HG02610 (cell line): ENCODE results near the gene SCARB1.

Experiments used
- ATAC-seq: cut with Tn5 transposase; IDR thresholded peaks from one replicate; pipeline ENCODE4 v1.9.1; 2021; ENCODE audit warnings: mild to moderate bottlenecking, moderate library complexity; ENCODE audit not compliant: unreplicated experiment

The SCARB1 gene

GRCh38 chr12:124762791-124763593 lies 100.7 kb downstream of the SCARB1 start:
- ATAC-seq: no peak

DNA sequence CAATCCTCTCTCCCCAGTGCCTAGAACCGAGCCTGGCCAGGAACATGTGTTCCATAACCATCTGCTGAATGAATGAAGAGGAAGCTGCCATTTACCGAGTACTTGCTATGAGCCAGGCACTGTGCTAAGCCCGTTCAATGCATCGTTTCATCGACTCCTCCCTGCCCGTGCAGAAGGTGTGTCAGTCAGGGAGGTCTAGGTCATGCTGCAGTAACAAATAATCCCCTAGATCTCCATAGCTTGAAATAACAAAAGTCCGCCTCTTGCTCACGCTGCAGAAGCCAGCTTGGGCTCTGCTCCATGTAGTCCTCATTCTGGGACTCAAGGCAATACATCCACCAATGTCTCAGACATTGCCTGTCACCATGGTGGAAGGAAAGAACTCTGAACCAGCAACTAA lies 101.3 kb downstream of the SCARB1 start:
- no peak for ATAC-seq

GRCh38 chr12:124761871-124762270 lies 101.8 kb downstream of the SCARB1 start:
- no peak for ATAC-seq

GRCh38 chr12:124761056-124761455 lies 102.6 kb downstream of the SCARB1 start:
- no peak for ATAC-seq

DNA sequence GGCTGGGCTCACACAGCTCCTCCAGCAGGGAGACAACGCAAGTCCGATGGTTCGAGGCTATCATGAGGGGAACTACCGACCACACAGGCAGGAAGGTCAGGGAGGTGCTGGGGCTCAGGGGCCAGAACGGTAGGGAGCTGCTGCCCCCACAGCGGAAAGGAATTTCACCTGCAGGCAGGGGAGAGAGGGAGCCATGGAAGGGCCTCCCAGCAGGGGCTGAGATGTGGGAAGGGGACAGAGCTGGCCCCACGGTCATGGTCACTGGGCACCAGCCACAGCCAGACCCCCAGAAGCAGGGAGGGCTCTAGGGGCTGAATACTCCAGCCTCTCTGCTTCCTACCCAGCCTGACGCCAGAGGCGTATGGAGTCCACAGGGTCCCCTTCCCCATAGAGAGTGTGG lies 103.1 kb downstream of the SCARB1 start:
- no peak for ATAC-seq

DNA sequence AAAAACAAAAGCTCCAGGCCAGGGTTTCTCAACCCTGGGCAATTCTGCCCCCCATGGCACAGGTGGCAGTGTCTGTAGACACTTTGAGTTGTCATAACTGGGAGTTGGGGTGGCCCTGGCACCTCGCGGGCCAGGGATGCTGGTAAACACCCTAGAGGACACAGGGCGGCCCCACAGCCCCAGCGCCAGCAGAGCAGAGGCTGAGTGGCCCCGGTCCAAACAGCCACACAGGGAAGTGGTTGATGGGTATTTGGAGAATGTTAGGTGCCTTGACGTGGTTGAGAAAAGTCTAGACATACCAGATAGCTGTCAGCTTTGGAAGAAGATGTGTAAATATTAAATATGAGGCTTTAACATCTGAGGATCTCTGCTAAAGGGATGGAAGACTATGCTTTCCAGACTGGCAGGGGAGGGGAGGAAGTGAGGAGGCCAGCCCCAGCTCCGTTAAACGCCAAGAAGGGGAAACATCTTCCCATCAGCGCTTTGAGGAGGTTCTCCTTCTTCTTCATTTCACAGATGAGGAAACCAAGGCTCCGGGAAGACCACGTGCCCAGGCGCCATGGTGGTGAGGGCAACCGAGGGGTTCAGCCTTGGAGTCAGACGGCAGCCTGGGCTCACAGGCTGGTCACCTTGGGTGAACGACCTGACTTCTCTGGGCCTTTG lies 103.7 kb downstream of the SCARB1 start:
- no peak for ATAC-seq

GRCh38 chr12:124758266-124759220 lies 105.1 kb downstream of the SCARB1 start:
- ATAC-seq: no peak

DNA sequence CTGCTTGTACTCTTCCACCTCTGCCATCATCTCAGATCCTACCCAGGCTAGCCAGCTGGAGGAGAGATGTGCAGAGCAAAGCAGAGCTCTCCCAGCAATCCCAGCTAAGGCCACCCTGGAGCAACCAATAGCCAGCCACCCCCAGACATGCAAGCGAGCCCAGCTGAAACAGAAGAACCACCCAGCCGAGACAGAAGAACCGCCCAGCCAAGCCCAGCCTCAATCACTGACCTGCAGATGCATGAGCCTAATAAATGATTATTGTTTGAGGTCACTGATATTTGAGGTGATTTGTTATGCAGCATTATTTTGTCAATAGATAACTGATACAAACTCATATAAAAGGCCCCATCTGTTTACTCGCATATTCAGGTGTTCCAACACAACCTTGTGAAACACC lies 106.3 kb downstream of the SCARB1 start:
- ATAC-seq: no peak

DNA sequence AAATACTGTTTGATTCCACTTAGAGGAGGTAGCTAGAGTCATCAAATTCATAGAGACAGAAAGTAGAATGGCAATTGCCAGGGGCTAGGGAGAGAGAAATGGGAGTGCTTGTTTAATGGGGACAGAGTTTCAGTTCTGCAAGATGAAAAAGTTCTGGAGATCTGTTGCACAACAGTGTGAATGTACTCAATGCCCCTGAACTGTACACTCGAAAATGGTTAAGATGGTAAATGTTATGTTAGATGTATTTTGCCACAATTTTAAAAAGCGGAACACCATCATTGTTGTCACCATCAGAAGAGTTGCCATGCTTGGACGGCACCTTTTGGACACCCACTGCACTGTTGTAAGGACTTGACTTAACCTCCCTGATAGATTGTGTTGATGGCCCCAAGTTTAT lies 106.9 kb downstream of the SCARB1 start:
- ATAC-seq: no peak

DNA sequence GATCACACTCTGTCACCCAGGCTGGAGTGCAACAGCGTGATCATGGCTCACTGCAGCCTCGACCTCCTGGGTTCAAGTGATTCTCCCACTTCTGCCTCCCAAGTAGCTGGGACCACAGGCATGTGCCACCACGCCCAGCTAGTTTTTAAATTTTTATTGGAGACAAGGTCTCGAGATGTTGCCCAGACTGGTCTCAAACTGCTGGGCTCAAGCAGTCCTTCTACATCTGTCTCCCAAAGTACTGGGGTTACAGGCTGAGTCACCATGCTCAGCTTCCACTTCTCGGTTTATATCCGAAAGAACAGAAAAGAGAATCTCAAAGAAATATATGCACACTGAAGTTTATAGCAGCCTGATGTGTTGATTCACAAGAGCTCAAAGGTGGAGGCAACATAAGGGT lies 107.5 kb downstream of the SCARB1 start:
- no peak for ATAC-seq

DNA sequence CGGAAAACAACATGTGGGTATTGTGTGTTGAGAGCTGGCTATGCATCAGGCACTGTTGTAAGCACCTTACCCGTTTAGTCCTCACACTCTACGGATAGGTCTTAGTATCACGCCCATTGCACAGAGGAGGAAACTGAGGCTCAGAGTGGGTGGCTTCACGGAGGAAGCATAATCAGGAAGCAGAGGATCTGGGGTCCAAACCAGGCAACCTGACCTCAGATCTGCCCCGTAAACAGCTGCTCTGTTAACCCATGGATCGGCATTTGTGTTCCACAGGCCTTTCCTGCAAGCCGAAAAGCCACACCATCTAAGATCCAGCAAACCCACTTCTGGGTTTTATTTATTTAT lies 107.9 kb downstream of the SCARB1 start:
- no peak for ATAC-seq

DNA sequence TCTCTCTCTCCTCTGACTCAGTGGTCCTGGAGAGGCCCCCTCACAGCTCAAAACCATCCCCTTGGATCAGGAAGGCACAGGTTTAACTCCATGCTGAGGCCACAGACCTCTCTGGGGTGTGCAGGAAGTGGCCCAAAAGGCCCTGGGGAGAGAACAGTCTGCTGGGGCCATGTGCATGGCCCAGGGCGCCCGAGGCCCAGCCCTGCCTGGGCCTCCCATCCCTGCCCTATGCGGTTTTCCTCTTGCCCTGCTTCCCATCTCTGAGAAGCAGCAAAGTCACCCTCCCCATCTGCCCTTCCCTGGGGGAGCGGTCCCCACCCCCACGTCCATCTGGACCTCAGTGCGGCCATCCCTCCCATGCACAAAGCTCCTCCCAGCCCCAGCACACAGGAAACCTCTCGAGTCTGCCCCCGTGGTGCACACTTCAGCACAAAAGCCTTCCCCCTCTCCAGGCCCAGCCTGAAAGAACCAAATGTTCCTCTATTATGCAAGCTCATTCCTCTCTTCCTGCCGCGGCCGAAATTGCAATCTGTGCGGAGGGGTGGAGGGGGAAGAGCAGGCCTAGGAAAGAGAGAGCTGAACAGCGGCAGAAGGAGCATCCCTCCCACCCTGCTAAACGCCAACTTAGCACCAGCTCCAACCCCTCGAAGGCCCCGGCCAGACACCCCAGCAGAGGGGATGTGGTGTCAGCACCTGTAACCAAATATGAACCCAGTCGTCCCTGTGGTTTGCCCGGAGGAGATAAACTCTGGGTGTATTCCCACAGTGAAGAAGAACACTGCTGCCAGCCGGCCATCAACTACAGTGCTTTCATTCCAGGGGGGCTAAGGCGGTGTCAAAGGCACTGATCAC lies 108.5 kb downstream of the SCARB1 start:
- ATAC-seq: no peak

DNA sequence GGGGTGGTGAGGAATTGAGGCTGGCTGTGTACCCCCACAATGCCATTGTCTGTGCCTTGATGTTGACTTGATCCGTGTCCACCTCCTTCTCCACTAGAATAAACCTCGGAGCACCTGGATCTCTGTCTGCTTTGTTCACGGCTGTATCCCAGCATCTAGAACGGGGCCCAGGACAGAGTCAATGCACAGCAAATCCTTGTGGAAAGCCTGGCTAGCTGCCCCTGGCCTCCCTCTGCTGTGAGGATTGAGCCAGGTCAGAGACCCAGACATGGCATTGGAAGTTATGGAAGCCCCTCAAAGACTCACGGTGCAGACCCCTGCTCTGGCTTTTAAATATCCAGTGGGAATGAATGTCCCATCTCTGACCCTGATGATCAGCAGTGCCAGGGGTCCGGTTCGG lies 109.2 kb downstream of the SCARB1 start:
- no peak for ATAC-seq

- ATAC-seq: no peak
Observed at GRCh38 chr12:124753993-124754392, 109.7 kb downstream of the SCARB1 start.

GRCh38 chr12:124753228-124753591 lies 110.5 kb downstream of the SCARB1 start:
- ATAC-seq: no peak

DNA sequence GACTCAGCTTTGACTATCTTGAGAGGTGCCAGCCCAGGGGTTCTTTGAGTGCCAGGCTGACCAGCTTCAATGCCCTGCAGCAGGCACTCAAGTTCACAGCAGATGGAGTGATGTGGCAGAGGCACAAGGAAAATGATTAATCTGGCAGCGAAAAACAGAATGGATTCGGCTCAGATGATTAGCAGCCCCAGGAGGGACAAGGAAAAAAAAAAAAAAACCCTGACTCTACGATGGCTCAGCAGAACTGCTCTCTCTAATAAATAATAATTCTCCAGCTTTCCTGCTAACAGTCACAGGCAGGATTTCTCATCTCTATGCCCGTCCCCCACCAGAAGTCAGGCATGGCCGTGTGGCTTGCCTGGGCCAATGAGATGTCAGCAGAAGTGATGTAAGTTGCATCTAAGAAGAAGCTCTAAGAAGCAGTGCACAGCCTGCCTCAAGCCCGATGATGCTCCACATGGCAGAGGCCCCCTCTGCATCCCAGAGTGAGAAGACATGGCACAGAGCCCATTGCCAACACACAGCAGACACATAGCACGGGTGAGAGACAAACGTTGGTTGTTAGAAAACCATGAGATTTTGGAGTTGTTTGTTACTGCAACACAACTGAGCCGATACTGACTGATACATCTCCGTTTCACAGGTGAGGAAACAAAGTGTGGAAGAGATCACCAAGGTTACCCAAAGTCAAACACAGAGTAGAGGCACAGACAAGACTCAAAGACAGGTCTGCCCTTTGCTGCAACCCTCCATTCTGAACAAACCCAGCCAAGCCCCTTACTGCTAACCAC lies 111.0 kb downstream of the SCARB1 start:
- ATAC-seq: no peak

DNA sequence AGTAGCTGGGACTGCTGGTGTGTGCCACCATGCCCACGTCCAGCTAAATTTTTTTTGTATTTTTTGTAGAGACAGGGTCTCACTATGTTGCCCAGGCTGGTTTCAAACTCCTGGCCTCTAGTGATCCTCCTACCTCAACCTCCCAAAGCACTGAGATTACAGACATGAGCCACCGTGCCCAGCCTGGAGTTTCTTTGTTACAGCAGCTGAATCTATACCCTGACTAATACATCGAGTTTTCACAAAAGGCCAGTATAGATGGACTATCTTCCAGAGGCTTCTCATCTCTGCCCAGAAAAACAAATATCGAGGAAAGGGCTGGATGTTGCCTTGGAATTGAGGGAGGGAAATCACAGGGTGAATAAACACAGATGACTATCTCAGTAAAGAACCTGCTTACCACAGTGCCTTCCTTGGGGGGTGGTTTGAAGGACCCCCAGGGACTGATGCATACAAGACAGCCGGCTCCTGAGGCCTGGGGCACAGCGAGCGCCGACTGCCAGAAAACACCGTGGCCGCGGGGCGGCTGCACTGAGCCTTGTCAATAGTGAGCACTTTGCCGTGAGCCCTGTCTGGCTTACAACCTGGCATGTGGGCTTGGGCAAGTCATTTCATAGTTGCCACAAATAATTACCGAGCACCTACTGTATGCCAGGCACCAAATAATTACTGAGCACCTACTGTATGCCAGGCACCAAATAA lies 111.9 kb downstream of the SCARB1 start:
- no peak for ATAC-seq

GRCh38 chr12:124750787-124751471 lies 112.7 kb downstream of the SCARB1 start:
- no peak for ATAC-seq
